ENCODE data around the gene UGT1A8. TPM values are rescaled to one million over a fixed set of nuclear protein-coding genes. Genes with fewer than 3 reads are reported as not detected.

The UGT1A8 gene
- total RNA-seq, 1 experiment from 2014 or later, result 0.17 TPM

- H3F3A ChIP-seq (ENCODE audit: insufficient read depth, low read depth), result no peaks in the 10 kb centered on the region
- H3K27me3 ChIP-seq (ENCODE audit: insufficient read depth, low read depth), result no peaks in the 10 kb centered on the region; the same call in 1 of the 2 replicates
- TF ChIP-seq CTCF (conservative IDR thresholded peaks at IDR 0.05) (no peak), EZH2 (IDR thresholded peaks at IDR 0.05; ENCODE audit: low read depth) (no peak)
- no peaks in the 10 kb centered on the region for H3K36me3 ChIP-seq (ENCODE audit: low read depth)
- H3K4me3 ChIP-seq, result no peak overlapping the region
- DNase-seq, result no peak
- CTCF ChIA-PET, result no interaction called here
- no peak overlapping the region for H3K4me2 ChIP-seq
- POLR2A ChIA-PET (ENCODE audit: unreplicated experiment), result no interaction called here
- no peaks in the 10 kb centered on the region for H3K4me1 ChIP-seq (replicated peaks; ENCODE audit: insufficient read depth)
- no peaks in the 10 kb centered on the region for H3K9me3 ChIP-seq (ENCODE audit: insufficient read depth, low read depth)
- H3K9me2 ChIP-seq (ENCODE audit: insufficient read depth), result no peaks in the 10 kb centered on the region
- H3K79me2 ChIP-seq (ENCODE audit: low read depth), result no peaks in the 10 kb centered on the region
- no peak overlapping the region for H2AFZ ChIP-seq
- BruUV-seq (replicated peaks), result no TSS peak
- no peak overlapping the region for H3K27ac ChIP-seq
- no peaks in the 10 kb centered on the region for H4K20me1 ChIP-seq (ENCODE audit: insufficient read depth)
- intact Hi-C loops (cut with micrococcal nuclease; ENCODE audit: unreplicated experiment), result no loop called here
Measured at GRCh38 chr2:233810385-233810784, 193.0 kb downstream of the UGT1A8 start.

- Histone ChIP-seq H3K4me3 (no peak overlapping the region), H3K27me3 (ENCODE audit: insufficient read depth, low read depth) (no peaks in the 10 kb centered on the region; the same call in 1 of the 2 replicates), H3K79me2 (ENCODE audit: low read depth) (no peaks in the 10 kb centered on the region), H3K4me2 (no peak overlapping the region), H3K4me1 (replicated peaks; ENCODE audit: insufficient read depth) (no peaks in the 10 kb centered on the region), H4K20me1 (ENCODE audit: insufficient read depth) (no peaks in the 10 kb centered on the region), H3F3A (ENCODE audit: insufficient read depth, low read depth) (no peaks in the 10 kb centered on the region), H3K9me3 (ENCODE audit: insufficient read depth, low read depth) (no peaks in the 10 kb centered on the region), H2AFZ (no peak overlapping the region), H3K36me3 (ENCODE audit: low read depth) (no peaks in the 10 kb centered on the region), H3K27ac (no peak overlapping the region), H3K9me2 (ENCODE audit: insufficient read depth) (no peaks in the 10 kb centered on the region)
- TF ChIP-seq CTCF (conservative IDR thresholded peaks at IDR 0.05), result no peak
- TF ChIP-seq EZH2 (IDR thresholded peaks at IDR 0.05; ENCODE audit: low read depth), result no peak
- POLR2A ChIA-PET (ENCODE audit: unreplicated experiment), result no interaction called here
- DNase-seq, result no peak
- CTCF ChIA-PET, result no interaction called here
- intact Hi-C loops (cut with micrococcal nuclease; ENCODE audit: unreplicated experiment), result no loop called here
- no TSS peak for BruUV-seq (replicated peaks)
Measured at GRCh38 chr2:233811087-233811486, 193.7 kb downstream of the UGT1A8 start.

GRCh38 chr2:233811732-233812131, 194.3 kb downstream of the UGT1A8 start:
- ChIA-PET POLR2A (ENCODE audit: unreplicated experiment) (no interaction called here), CTCF (no interaction called here)
- intact Hi-C loops (cut with micrococcal nuclease; ENCODE audit: unreplicated experiment), result no loop called here

More at GRCh38 chr2:233811732-233812131, 194.3 kb downstream of the UGT1A8 start:
- Histone ChIP-seq H3K4me1 (replicated peaks; ENCODE audit: insufficient read depth) (no peaks in the 10 kb centered on the region), H4K20me1 (ENCODE audit: insufficient read depth) (no peaks in the 10 kb centered on the region), H3K4me2 (no peak overlapping the region), H3K4me3 (no peak overlapping the region), H3K27me3 (ENCODE audit: insufficient read depth, low read depth) (no peaks in the 10 kb centered on the region; the same call in 1 of the 2 replicates), H3K27ac (no peak overlapping the region), H3K36me3 (ENCODE audit: low read depth) (no peaks in the 10 kb centered on the region), H3K9me2 (ENCODE audit: insufficient read depth) (no peaks in the 10 kb centered on the region), H2AFZ (no peak overlapping the region), H3K9me3 (ENCODE audit: insufficient read depth, low read depth) (no peaks in the 10 kb centered on the region), H3F3A (ENCODE audit: insufficient read depth, low read depth) (no peaks in the 10 kb centered on the region), H3K79me2 (ENCODE audit: low read depth) (no peaks in the 10 kb centered on the region)
- no peak for DNase-seq
- BruUV-seq (replicated peaks), result no TSS peak
- TF ChIP-seq CTCF (conservative IDR thresholded peaks at IDR 0.05) (no peak), EZH2 (IDR thresholded peaks at IDR 0.05; ENCODE audit: low read depth) (no peak)
